Measurements from ENCODE around the gene C9orf72.

- TF ChIP-seq TAF1 (IDR thresholded peaks at IDR 0.05; ENCODE audit: borderline replicate concordance, low read depth, low read length) (no peak), POLR2A (IDR thresholded peaks at IDR 0.05; ENCODE audit: low read depth, low read length) (no peak)
Observed at GRCh38 chr9:27532046-27532445, 41.2 kb downstream of the C9orf72 start.

Measured in GM12892 (cell line).